ENCODE data around the gene LYZ.

The LYZ gene

GRCh38 chr12:69321351-69321750, 26.8 kb upstream of the LYZ start:
- TF ChIP-seq, protein P1, sequence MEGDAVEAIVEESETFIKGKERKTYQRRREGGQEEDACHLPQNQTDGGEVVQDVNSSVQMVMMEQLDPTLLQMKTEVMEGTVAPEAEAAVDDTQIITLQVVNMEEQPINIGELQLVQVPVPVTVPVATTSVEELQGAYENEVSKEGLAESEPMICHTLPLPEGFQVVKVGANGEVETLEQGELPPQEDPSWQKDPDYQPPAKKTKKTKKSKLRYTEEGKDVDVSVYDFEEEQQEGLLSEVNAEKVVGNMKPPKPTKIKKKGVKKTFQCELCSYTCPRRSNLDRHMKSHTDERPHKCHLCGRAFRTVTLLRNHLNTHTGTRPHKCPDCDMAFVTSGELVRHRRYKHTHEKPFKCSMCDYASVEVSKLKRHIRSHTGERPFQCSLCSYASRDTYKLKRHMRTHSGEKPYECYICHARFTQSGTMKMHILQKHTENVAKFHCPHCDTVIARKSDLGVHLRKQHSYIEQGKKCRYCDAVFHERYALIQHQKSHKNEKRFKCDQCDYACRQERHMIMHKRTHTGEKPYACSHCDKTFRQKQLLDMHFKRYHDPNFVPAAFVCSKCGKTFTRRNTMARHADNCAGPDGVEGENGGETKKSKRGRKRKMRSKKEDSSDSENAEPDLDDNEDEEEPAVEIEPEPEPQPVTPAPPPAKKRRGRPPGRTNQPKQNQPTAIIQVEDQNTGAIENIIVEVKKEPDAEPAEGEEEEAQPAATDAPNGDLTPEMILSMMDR (conservative IDR thresholded peaks at IDR 0.05; ENCODE audit: low read depth, low read length): no peak
- DNase-seq (ENCODE audit: low read depth): no peak
- no peak overlapping the region for H3K4me3 ChIP-seq (ENCODE audit: low read depth, low read length)

- no peak overlapping the region for H3K4me3 ChIP-seq (ENCODE audit: low read depth, low read length)
- TF ChIP-seq, protein P1 (conservative IDR thresholded peaks at IDR 0.05; ENCODE audit: low read depth, low read length): no peak
- no peak for DNase-seq (ENCODE audit: low read depth)
Observed at GRCh38 chr12:69324797-69325466, 23.2 kb upstream of the LYZ start.

GRCh38 chr12:69328426-69328825, 19.8 kb upstream of the LYZ start:
- TF ChIP-seq, protein P1 (conservative IDR thresholded peaks at IDR 0.05; ENCODE audit: low read depth, low read length): no peak
- DNase-seq (ENCODE audit: low read depth): no peak
- no peak overlapping the region for H3K4me3 ChIP-seq (ENCODE audit: low read depth, low read length)

DNA sequence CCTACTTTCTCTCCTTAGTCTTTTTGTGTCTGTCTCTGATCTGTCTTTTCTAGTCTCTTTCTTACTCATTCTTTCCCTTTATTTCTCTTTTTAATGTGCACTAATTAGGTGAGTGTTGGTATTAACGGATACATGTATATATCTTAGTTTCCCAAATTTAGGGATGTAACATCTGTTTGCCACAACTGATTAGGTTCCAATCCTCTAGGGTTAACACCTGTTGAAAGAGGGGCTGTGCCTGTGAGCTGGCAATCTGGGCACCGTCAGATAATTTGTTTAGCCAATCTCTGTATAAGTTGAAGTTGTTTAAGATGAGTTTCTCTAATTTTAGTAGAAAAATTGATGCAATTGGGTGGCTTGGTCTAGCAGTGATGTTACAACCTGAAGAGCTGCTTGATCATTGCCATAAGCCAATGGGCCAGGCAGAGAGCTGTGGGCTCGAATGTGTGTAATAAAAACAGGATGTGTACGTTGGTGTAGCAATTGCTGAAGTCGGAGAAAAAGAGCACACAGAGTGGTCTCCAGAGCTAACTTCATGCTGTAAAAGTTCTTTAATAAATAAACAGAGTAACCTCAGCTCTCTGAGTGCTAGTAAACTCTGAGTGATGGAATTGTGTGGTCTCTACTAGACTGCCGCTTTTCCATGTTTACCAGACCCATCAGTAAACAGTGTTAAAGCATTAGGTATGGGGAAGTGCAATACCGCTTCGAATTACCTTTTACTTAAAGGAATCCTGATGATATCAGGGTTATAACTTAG, 18.3 kb upstream of the LYZ start:
- no peak overlapping the region for H3K4me3 ChIP-seq (ENCODE audit: low read depth, low read length)
- DNase-seq (ENCODE audit: low read depth): no peak
- TF ChIP-seq, protein P1 (conservative IDR thresholded peaks at IDR 0.05; ENCODE audit: low read depth, low read length): no peak

GRCh38 chr12:69330475-69331473, 17.4 kb upstream of the LYZ start:
- peak; percentile 18 for DNase-seq (ENCODE audit: low read depth)
- TF ChIP-seq, protein P1 (conservative IDR thresholded peaks at IDR 0.05; ENCODE audit: low read depth, low read length): no peak
- peak overlapping the region; percentile 19 for H3K4me3 ChIP-seq (ENCODE audit: low read depth, low read length)

- peak overlapping the region; percentile 19 for H3K4me3 ChIP-seq (ENCODE audit: low read depth, low read length)
- TF ChIP-seq, protein P1 (conservative IDR thresholded peaks at IDR 0.05; ENCODE audit: low read depth, low read length): no peak
- DNase-seq (ENCODE audit: low read depth): no peak
Observed at GRCh38 chr12:69331519-69331908, 16.7 kb upstream of the LYZ start.
